H9 (cell line): Measurements from ENCODE around the gene CCDC102A. TPM values are rescaled to one million over a fixed set of nuclear protein-coding genes. Genes with fewer than 3 reads are reported as not detected.

Source experiments
- DNase-seq: peaks from one replicate; pipeline ENCODE4 v3.0.0-alpha.2; 2017
- H2AFZ ChIP-seq: one replicate; pipeline ENCODE4 v1.6.1; 2013; ENCODE audit warnings: mild to moderate bottlenecking, low read length, control low read depth, moderate library complexity
- H2AK5ac ChIP-seq: 2 replicates; pipeline ENCODE4 v1.6.1; 2013; ENCODE audit warnings: low read length, control low read depth, mixed read lengths; ENCODE audit not compliant: insufficient read length
- H2BK120ac ChIP-seq: one replicate; pipeline ENCODE4 v1.6.1; 2013; ENCODE audit warnings: low read depth, mild to moderate bottlenecking, low read length, control low read depth, inconsistent platforms; ENCODE audit not compliant: poor library complexity, severe bottlenecking
- H2BK12ac ChIP-seq: 2 replicates; pipeline ENCODE4 v1.6.1; 2013; ENCODE audit warnings: low read length, control low read depth, mixed read lengths, low read depth; ENCODE audit not compliant: insufficient read length
- H2BK15ac ChIP-seq: 2 replicates; pipeline ENCODE4 v1.6.1; 2013; ENCODE audit warnings: low read depth, low read length, control low read depth
- H2BK20ac ChIP-seq: one replicate; pipeline ENCODE4 v1.6.1; 2013; ENCODE audit warnings: low read depth, mild to moderate bottlenecking, low read length, control low read depth, inconsistent platforms; ENCODE audit not compliant: poor library complexity, severe bottlenecking
- H2BK5ac ChIP-seq: 2 replicates; pipeline ENCODE4 v1.6.1; 2013; ENCODE audit warnings: low read length, control low read depth, mixed read lengths; ENCODE audit not compliant: insufficient read length
- H3K14ac ChIP-seq: 2 replicates; pipeline ENCODE4 v1.6.1; 2013; ENCODE audit warnings: low read length, control low read depth; ENCODE audit not compliant: insufficient read depth
- H3K18ac ChIP-seq: 2 replicates; pipeline ENCODE4 v1.6.1; 2013; ENCODE audit warnings: low read depth, mild to moderate bottlenecking, mixed read lengths, low read length, control low read depth; ENCODE audit not compliant: insufficient read length
- H3K23ac ChIP-seq: 2 replicates; pipeline ENCODE4 v1.6.1; 2013; ENCODE audit warnings: low read length, control low read depth, mixed read lengths, low read depth; ENCODE audit not compliant: insufficient read length
- H3K23me2 ChIP-seq: 2 replicates; pipeline ENCODE4 v1.6.1; 2013; ENCODE audit warnings: low read depth, mild to moderate bottlenecking, mixed read lengths, low read length, control low read depth; ENCODE audit not compliant: insufficient read length, poor library complexity, severe bottlenecking
- H3K27ac ChIP-seq: 2 replicates; pipeline ENCODE4 v1.5.1; 2013; ENCODE audit warnings: low read length, control low read depth, mixed read lengths, low read depth; ENCODE audit not compliant: insufficient read length
- H3K27me3 ChIP-seq: 2 replicates; pipeline ENCODE4 v1.6.1; 2013; ENCODE audit warnings: low read length, control low read depth, inconsistent platforms; ENCODE audit not compliant: insufficient read depth
- H3K4ac ChIP-seq: 2 replicates; pipeline ENCODE4 v1.6.1; 2013; ENCODE audit warnings: low read depth, mild to moderate bottlenecking, control low read depth, inconsistent platforms, low read length, moderate library complexity
- H3K4me1 ChIP-seq: 2 replicates; pipeline ENCODE4 v1.6.1; 2013; ENCODE audit warnings: low read length, control low read depth, inconsistent platforms; ENCODE audit not compliant: insufficient read depth
- H3K4me2 ChIP-seq: 2 replicates; pipeline ENCODE4 v1.6.1; 2013; ENCODE audit warnings: low read length, control low read depth, mixed read lengths; ENCODE audit not compliant: insufficient read length, insufficient read depth
- H3K56ac ChIP-seq: 2 replicates; pipeline ENCODE4 v1.6.1; 2013; ENCODE audit warnings: low read depth, mild to moderate bottlenecking, mixed read lengths, low read length, control low read depth; ENCODE audit not compliant: insufficient read length
- H3K79me1 ChIP-seq: 2 replicates; pipeline ENCODE4 v1.6.1; 2013; ENCODE audit warnings: low read depth, mild to moderate bottlenecking, moderate library complexity, low read length, control low read depth, inconsistent platforms; ENCODE audit not compliant: insufficient read depth, poor library complexity, severe bottlenecking
- H3K79me2 ChIP-seq: 2 replicates; pipeline ENCODE4 v1.6.1; 2013; ENCODE audit warnings: low read length, control low read depth, inconsistent platforms; ENCODE audit not compliant: insufficient read depth
- H3K9ac ChIP-seq: 2 replicates; pipeline ENCODE4 v1.6.1; 2013; ENCODE audit warnings: low read length, control low read depth, mixed read lengths; ENCODE audit not compliant: insufficient read length; ENCODE audit errors: extremely low read depth
- H3K9me3 ChIP-seq: one replicate; pipeline ENCODE4 v1.6.1; 2013; ENCODE audit warnings: low read depth, low read length, inconsistent platforms; ENCODE audit not compliant: control insufficient read depth
- H3T11ph ChIP-seq: one replicate; pipeline ENCODE4 v1.6.1; 2013; ENCODE audit warnings: mild to moderate bottlenecking, low read length, control low read depth, inconsistent platforms
- H4K20me1 ChIP-seq: one replicate; pipeline ENCODE4 v1.6.1; 2013; ENCODE audit not compliant: control insufficient read depth, insufficient read length, insufficient read depth
- H4K5ac ChIP-seq: 2 replicates; pipeline ENCODE4 v1.6.1; 2013; ENCODE audit warnings: low read depth, mild to moderate bottlenecking, mixed read lengths, low read length, control low read depth; ENCODE audit not compliant: insufficient read length
- H4K8ac ChIP-seq: replicated peaks from 2 replicates; pipeline ENCODE4 v1.6.1; 2013; ENCODE audit warnings: low read length, control low read depth, mixed read lengths, low read depth; ENCODE audit not compliant: insufficient read length
- H4K91ac ChIP-seq: 2 replicates; pipeline ENCODE4 v1.6.1; 2013; ENCODE audit warnings: low read depth, mild to moderate bottlenecking, moderate library complexity, mixed read lengths, low read length, control low read depth; ENCODE audit not compliant: insufficient read length
- H3K27ac Mint-ChIP-seq, 3 experiments: 2 replicates in 2 of 3; 3 replicates in 1 of 3; pipeline ENCODE4 v1.8.0; 2020 to 2021; ENCODE audit warnings: mixed read lengths in 3 of 3, mild to moderate bottlenecking in 1 of 3, moderate library complexity in 1 of 3
- H3K27me3 Mint-ChIP-seq: 2 replicates; pipeline ENCODE4 v1.8.0; 2021; ENCODE audit warnings: low read depth, mild to moderate bottlenecking, moderate library complexity, mixed read lengths
- H3K36me3 Mint-ChIP-seq, 3 experiments: 2 replicates in 2 of 3; 3 replicates in 1 of 3; pipeline ENCODE4 v1.8.0; 2020 to 2021; ENCODE audit warnings: low read depth in 3 of 3, mixed read lengths in 3 of 3; ENCODE audit not compliant: insufficient read depth in 1 of 3
- H3K4me1 Mint-ChIP-seq, 2 experiments: 2 replicates each; pipeline ENCODE4 v1.8.0; 2020; ENCODE audit warnings: mixed read lengths in 2 of 2
- H3K4me3 Mint-ChIP-seq, 2 experiments: 2 replicates in 1 of 2; 3 replicates in 1 of 2; pipeline ENCODE4 v1.8.0; 2020 to 2021; ENCODE audit warnings: mild to moderate bottlenecking in 2 of 2, mixed read lengths in 2 of 2, moderate library complexity in 1 of 2
- H3K9me3 Mint-ChIP-seq, 2 experiments: 2 replicates in 1 of 2; 3 replicates in 1 of 2; pipeline ENCODE4 v1.8.0; 2020; ENCODE audit warnings: mild to moderate bottlenecking in 2 of 2, mixed read lengths in 2 of 2, moderate library complexity in 1 of 2
- WGBS: extraction: QIAGEN DNeasy Blood & Tissue Kit; methylation state at CpG from one replicate; pipeline ENCODE4 v1.1.7; 2013; ENCODE audit warnings: missing lambda C conversion rate, low lambda C conversion rate, mixed read lengths; ENCODE audit not compliant: insufficient read length; ENCODE audit errors: extremely low coverage; 5-methylcytosine and 5-hydroxymethylcytosine counted together
- total RNA-seq: library from RNA; stranded (reverse); gene quantifications from 2 replicates; pipeline ENCODE4 v1.2.1, GENCODE V29; 2021
- TF ChIP-seq, protein P1 (sequence below): fragments of 200-600 bp; sonication (generic); conservative IDR thresholded peaks from 3 replicates; pipeline ENCODE4 v1.8.0; 2021; ENCODE audit warnings: antibody characterized with exemption, mild to moderate bottlenecking

CCDC102A gene
- total RNA-seq, 1 experiment from 2014 or later = 8.2 TPM

DNA sequence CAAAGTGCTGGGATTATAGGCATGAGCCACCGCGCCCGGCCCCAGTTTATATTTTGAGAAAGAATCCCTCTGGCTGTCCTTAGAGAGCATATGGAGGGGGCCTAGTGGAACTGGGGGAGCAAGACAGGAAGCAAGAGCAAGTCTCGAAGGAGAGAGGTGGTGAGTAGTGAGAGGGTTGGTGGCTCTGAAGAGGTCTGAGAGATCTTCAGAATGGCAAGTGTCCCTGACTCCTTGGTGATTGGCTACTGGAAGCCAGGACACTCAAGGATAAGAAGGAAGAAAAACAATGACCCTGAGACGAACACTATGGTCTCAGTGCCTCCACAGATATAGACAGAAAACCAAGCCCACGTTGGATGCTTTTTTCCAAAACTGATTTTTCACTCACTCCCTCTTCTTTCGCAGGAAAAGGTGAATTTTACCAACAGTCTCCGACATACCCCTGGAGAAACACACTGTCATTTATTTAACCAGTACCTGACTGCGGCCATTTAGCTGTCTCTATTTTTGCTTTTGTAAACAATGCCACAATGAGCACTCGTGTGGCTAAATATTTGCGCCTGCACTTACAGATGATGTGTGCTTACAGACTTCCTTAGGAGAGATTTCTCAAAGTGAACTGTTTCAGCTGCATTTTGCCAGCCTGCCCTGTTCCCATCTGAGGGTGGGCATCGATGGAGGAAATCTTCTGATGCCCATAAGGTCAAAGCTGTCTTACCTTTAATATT is 34.2 kb downstream of the CCDC102A start:
- Mint-ChIP-seq H3K4me3 (no peak overlapping the region), H3K27me3 (peaks cover 9% of the 10 kb centered on the region), H3K36me3 (no peaks in the 10 kb centered on the region), H3K27ac (peak overlapping the region in 1 of 3 experiments; percentile 34; a peak in 1 of 7 replicates), H3K9me3 (no peaks in the 10 kb centered on the region), H3K4me1 (peaks cover 9 to 13% of the 10 kb centered on the region in 2 experiments)
- no peak overlapping the region for H3K4ac ChIP-seq
- H3K27ac ChIP-seq = no peak overlapping the region
- H3K56ac ChIP-seq = no peak overlapping the region
- H2BK5ac ChIP-seq = no peak overlapping the region
- H4K8ac ChIP-seq = no peak overlapping the region
- no peak overlapping the region for H2BK15ac ChIP-seq
- H3K9ac ChIP-seq = no peak overlapping the region
- H3K14ac ChIP-seq = no peak overlapping the region
- no peak overlapping the region for H2BK120ac ChIP-seq
- no peaks in the 10 kb centered on the region for H3K23me2 ChIP-seq
- H3K4me1 ChIP-seq = no peaks in the 10 kb centered on the region; the same call in 1 of the 2 replicates
- H3K9me3 ChIP-seq = no peaks in the 10 kb centered on the region
- H2AK5ac ChIP-seq = no peak overlapping the region
- no peaks in the 10 kb centered on the region for H4K20me1 ChIP-seq
- H2BK20ac ChIP-seq = no peak overlapping the region
- no peak overlapping the region for H4K5ac ChIP-seq
- H3T11ph ChIP-seq = no peak overlapping the region
- no peak overlapping the region for H4K91ac ChIP-seq
- no peaks in the 10 kb centered on the region for H3K79me2 ChIP-seq
- H3K27me3 ChIP-seq = no peaks in the 10 kb centered on the region
- DNase-seq = no peak
- TF ChIP-seq, protein P1, sequence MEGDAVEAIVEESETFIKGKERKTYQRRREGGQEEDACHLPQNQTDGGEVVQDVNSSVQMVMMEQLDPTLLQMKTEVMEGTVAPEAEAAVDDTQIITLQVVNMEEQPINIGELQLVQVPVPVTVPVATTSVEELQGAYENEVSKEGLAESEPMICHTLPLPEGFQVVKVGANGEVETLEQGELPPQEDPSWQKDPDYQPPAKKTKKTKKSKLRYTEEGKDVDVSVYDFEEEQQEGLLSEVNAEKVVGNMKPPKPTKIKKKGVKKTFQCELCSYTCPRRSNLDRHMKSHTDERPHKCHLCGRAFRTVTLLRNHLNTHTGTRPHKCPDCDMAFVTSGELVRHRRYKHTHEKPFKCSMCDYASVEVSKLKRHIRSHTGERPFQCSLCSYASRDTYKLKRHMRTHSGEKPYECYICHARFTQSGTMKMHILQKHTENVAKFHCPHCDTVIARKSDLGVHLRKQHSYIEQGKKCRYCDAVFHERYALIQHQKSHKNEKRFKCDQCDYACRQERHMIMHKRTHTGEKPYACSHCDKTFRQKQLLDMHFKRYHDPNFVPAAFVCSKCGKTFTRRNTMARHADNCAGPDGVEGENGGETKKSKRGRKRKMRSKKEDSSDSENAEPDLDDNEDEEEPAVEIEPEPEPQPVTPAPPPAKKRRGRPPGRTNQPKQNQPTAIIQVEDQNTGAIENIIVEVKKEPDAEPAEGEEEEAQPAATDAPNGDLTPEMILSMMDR = no peak
- no peak overlapping the region for H3K23ac ChIP-seq
- no peak overlapping the region for H2BK12ac ChIP-seq
- no peak overlapping the region for H3K4me2 ChIP-seq
- H3K79me1 ChIP-seq = no peaks in the 10 kb centered on the region
- no peak overlapping the region for H3K18ac ChIP-seq
- no peak overlapping the region for H2AFZ ChIP-seq
- no CpG with 5 or more reads among the region's 12 CpGs for WGBS
